AG08395 (cell line): ENCODE data around the gene ATP8B2.
"Not testable (repeated sequence)": the region's sequence is repeated elsewhere in the genome, so short reads cannot be mapped to it uniquely, and the experiment has no call there.

Experiments used
- DNase-seq: peaks from one replicate; pipeline ENCODE4 v3.0.0; 2012; ENCODE audit warnings: mixed read lengths, low spot score

ATP8B2 gene

GRCh38 chr1:154324669-154325582 lies at the start of gene ATP8B2:
Gene ATP8B2, plus strand, starts transcription at chr1:154325525. Its CDS starts 2,617 bp downstream, at chr1:154328142.
- DNase-seq = peak; percentile 86

GRCh38 chr1:154276797-154277196 lies 48.5 kb upstream of the ATP8B2 start:
- DNase-seq = no peak

GRCh38 chr1:154287591-154287990 lies 37.7 kb upstream of the ATP8B2 start:
- not testable (repeated sequence) for DNase-seq

GRCh38 chr1:154288661-154289060 lies 36.7 kb upstream of the ATP8B2 start:
- no peak for DNase-seq

- DNase-seq = no peak
Measured at GRCh38 chr1:154290921-154291320, 34.4 kb upstream of the ATP8B2 start.

GRCh38 chr1:154295408-154296235 lies 29.7 kb upstream of the ATP8B2 start:
- DNase-seq = no peak

- DNase-seq = no peak
Measured at GRCh38 chr1:154301582-154301981, 23.7 kb upstream of the ATP8B2 start.

GRCh38 chr1:154304664-154305337 lies 20.5 kb upstream of the ATP8B2 start:
- no peak for DNase-seq

- DNase-seq = peak; percentile 77
Measured at GRCh38 chr1:154306151-154306550, 19.2 kb upstream of the ATP8B2 start.

GRCh38 chr1:154307670-154308270 lies 17.6 kb upstream of the ATP8B2 start:
- not testable (repeated sequence) for DNase-seq

GRCh38 chr1:154309136-154309535 lies 16.2 kb upstream of the ATP8B2 start:
- not testable (repeated sequence) for DNase-seq

GRCh38 chr1:154312229-154313065 lies 12.9 kb upstream of the ATP8B2 start:
- not testable (repeated sequence) for DNase-seq

- no peak for DNase-seq
Measured at GRCh38 chr1:154313066-154313356, 12.3 kb upstream of the ATP8B2 start.

- not testable (repeated sequence) for DNase-seq
Measured at GRCh38 chr1:154314226-154314625, 11.1 kb upstream of the ATP8B2 start.

GRCh38 chr1:154316704-154317103 lies 8.6 kb upstream of the ATP8B2 start:
- no peak for DNase-seq

GRCh38 chr1:154318386-154318785 lies 6.9 kb upstream of the ATP8B2 start:
- no peak for DNase-seq

- no peak for DNase-seq
Measured at GRCh38 chr1:154320882-154321608, 4.3 kb upstream of the ATP8B2 start, which contains the start of gene AQP10. Gene AQP10, plus strand, starts transcription at chr1:154321093. Its CDS starts 63 bp downstream, at chr1:154321156.

GRCh38 chr1:154321609-154321934 lies 3.8 kb upstream of the ATP8B2 start:
- DNase-seq = not testable (repeated sequence)

- DNase-seq = no peak
Measured at GRCh38 chr1:154323493-154323892, 1.8 kb upstream of the ATP8B2 start.

GRCh38 chr1:154324241-154324640 lies 1.1 kb upstream of the ATP8B2 start:
- DNase-seq = no peak
